GM19452 (cell line): Measurements from ENCODE around the gene RAPSN.
A peak's percentile ranks its signal among the peaks of the same experiment; 100 is the strongest.

ENCODE experiments used
- ATAC-seq: cut with Tn5 transposase; IDR thresholded peaks from one replicate; pipeline ENCODE4 v1.9.1; 2021; ENCODE audit not compliant: unreplicated experiment

RAPSN gene

DNA sequence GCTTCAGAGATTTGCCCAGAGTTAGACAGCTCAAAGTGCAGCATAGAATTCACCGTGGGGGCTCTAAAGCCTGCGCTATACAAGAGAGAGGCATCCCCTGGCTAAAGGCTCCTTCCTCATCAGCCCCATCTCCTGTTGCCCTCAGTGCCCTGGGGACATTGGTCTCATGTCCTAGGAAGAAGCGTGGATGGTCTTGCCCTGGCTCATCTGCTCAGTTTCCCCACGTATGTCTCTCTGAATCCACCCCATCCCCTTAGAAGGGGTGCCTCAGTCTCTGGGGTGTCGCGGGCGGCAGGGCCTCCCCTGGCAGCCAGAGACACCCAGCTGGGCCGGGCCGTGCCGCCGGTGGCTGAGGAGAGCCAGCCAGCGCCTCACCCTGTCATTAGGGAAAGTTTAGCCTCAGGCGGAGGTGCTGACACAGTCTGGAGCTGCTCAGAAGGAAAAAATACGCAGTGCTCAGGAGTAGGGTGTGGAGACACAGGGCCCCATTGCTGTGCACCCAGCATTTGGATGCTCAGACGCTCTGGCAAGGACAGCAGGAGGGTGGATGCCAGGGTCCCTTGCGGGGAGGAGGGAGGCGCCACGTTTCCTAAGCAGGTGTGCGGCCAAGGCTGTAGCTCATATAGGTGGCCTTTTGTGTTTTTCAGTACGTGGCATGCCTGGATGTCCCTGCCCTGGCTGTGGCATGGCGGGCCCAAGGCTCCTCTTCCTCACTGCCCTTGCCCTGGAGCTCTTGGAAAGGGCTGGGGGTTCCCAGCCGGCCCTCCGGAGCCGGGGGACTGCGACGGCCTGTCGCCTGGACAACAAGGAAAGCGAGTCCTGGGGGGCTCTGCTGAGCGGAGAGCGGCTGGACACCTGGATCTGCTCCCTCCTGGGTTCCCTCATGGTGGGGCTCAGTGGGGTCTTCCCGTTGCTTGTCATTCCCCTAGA, 39.2 kb downstream of the RAPSN start:
- ATAC-seq, result no peak

DNA sequence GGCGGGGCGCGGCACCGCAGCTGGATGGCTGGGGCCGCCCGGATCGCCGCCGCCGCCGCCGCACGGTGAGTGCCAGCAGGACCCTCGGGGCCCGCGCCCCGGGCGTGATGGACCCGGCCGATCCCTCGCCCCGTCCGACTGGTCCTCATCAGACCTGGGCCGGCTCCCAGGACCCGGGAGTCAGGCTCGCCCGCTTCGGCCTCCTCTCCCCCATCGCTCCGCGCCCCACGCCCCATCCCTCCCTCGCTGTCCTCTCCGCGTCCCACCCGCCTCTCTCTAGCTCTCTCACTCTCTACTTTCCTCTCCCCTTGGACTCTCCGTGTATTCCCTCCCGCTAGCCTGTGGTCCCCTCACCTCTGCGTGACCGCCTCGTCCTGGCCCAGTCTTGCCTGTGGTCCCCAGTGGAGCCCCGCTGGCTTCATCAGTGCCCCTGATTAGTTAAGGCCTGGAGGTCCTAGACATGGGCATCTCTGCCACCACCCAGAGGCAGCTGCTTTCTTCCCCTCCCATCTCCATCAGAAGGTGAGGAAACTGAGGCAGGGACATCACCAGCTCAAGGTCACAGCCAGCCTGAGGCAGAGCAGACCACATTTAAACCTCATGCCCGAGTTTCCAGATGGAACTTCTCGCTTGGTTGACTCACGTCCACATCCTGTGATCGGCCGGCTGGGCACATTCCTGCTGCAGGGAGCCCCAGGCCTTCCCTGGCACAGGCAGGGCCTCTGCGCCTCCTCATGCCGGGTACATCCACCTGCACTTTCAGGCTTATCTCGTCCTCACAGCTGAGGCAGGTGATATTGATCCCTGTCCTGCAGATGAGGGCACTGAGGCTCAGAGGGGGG, 40.1 kb downstream of the RAPSN start:
- no peak for ATAC-seq

DNA sequence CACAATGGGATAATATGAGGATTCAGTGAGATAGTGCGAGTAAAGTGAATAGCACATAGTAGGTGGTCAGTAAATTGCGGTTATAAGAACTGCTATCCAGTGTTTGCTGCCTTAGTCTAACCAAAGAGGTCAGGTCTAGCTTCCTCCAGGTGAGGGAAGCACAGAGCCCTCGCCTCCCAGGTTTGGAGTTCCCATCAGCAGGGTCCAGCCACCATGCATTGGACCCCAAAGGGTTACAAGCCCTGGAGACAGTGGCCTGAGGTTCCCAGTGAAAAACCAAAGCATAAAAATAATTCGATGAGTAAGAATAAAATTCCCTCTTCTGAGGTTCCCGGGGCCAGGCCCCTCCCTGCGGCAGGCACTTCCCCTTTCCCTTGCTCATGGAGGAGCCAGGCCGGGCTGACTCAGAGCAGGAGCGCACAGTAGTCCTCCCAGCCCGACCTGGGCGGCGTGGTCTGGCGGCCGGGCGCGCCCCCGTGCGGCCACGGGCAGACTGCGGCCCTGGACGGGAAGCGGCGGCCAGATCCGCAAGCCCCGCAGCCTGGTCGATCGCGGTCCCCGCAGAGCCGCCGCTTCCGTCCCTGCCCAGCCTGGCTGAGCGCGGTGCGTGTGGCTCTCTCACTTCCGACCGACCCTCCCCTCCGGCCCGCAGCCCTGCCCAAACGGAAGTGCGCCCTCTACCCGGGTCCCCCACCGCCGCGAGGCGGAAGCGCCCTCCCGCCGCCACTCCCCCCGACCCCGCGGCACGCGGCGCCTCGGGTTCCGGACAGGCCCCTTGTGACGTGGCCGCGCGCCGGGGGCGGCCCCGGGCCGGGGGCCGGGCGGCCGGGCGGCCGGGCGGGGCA, 41.0 kb downstream of the RAPSN start, which contains the start of gene SLC39A13:
TSS of gene SLC39A13 (plus strand) at position 845 of the 845 bp plus-strand sequence. CDS start 1,505 bp downstream, outside the sequence.
- ATAC-seq, result peak; percentile 84

DNA sequence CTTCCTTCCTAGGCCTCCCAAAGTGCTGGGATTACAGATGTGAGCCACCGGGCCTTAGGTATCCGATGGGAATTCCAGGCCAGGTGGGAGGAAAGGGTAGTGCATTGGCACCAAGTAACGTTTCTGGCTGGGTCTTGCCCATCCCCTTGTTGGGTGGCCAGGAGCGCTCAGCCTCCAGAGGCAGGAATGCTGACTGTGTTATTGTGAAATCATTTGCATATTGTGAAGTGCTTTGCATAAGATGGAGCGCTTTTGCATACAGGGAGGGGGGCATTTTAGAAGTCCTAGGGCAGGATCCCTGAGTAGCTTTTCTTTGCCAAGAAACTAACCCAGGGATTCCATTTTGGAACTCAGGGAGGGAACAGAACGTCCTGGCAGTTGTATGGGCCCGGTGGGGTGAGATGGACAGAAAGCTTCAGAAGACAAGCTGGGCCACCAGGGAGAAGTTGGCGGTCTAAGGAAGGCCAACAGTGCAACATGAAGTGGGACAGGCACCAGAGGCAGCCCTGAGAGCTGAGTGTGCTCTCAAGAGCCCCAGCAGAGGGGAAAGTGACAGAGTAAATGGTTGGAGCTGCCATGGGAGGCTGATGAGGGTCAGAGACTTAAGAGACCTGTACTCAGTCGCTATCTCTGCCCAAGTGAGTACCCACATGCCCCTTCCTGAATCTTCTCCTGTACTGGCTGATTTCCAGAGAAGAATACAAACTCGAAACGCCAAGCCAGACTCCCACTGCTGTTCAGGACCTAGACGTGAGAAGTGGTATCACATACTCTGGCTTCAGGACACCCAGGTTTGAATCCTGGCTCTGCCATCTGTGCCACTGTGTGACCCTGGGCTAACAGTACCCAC, 41.8 kb downstream of the RAPSN start:
- ATAC-seq, result no peak

DNA sequence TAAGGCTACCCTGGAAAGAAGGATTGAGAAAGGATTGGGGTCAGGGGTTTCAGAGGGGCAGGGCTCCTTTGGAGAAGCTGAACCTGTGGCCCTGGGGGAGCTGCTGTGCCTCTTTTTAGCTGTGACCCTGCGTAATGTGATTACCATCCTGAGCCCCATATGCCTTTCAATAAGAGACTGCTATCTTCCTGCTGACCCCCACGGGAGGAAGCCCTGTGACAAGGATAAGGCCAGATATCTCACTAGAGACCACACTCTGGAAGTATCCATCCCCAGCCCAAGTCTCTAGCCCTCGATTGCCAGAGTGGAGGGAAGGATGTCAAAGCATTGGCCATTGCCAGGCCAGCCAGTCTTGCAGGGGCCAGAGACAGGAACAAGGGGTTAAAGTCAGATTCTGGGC, 45.4 kb downstream of the RAPSN start:
- ATAC-seq, result no peak

DNA sequence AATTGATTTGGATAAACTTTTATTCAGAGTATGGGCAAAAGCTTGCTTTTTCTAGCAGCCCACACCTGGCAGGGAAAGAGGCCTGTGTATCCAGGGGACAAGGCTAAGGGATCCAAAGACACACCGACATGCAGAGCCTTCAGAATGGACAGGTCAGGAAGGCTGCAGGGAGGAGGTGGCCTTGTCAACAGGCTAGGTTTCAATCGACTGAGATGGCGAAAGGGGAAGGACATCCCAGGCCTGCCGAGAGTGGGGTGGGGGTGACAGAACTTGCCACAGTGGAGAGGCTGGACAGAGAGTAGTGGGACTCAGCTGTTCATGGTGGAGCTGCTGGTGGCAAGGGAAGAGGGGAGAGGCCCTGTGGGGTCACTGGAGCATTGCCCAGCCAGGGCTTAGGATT, 45.8 kb downstream of the RAPSN start:
- no peak for ATAC-seq

DNA sequence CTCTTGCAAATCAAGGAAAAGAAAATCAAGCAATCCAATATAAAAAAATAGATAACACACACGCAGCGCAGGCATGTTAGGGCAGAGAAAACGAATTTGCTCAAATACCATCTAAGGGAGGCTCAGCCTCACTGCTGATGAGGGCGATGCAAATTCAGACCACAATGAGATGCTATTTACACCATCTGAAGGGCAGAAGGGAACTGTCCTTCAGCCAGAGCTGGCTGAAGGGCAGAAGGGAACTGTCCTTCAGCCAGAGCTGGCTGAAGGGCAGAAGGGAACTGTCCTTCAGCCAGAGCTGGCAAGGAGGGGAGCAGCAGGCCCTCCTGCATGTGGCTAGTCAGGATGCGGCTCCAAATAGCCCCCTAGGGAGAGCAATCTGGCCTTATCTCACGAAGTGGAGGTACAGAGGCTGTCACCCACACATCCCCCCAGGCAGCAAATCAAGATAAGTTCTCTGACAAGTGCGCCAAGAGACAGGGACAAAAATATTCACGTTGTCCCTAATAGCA, 48.1 kb downstream of the RAPSN start:
- ATAC-seq, result peak; percentile 79

DNA sequence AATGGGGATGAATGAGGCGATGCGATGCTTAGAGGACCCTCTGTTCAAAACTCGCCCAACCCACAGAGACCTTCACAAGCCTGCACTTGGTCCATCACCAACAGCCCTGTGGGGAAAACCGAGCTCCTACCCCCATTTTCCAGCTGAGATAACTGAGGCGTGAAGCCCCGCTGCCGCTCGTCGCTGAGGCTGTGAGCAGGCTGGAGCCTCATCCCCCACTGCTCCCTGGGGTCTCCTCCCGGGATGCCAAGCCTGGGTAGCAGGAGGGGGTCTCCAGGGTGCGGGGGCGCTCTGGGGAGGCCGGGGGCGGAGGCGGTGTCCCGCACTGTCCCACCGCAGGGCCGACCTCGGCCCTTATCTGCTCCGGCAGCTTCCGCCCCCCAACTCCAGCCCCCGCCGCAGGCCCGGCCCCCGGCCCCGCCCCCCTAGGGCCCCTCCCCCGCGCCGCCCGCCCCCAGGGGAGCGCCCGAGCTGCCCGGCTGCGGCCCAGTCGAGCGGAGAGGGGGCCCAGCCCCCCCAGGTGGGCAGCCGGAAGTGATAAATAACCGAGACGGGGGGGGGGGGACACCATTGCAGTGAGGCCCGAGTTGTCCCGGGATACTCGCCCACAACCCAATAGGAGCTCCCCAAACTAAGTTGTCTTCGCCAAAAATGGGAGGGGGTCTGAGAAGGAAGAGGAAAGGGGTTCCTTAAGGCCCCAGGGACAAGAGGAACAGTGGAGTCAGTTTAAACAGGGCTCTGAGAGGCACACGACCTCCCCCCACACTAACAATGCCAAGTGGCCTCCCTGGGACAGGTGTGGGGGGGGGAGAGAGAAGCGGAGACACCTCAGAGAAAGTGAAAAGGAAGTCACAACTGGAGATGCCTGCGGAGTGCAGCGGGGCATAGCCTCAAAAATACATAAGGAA, 48.8 kb downstream of the RAPSN start:
- peak; percentile 55 for ATAC-seq

DNA sequence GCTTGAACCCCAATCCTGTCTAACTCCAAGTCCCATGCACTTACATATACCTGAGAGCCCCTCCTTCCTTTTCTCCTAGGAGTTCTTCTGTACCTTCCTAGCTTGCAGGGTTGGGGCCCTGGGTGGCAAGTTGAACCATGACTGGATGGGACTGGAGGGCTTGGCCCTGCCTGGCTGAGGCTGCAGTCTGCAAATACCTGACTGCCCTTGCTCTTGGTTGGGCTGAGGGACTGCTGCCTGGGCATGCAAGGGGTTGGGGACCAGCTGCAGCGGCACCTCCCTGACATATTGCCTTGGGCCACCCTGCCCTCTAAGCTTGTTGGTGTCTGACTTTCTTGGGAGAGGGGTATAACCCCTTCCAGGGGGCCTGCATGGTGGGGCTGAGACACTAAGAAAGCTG, 50.4 kb downstream of the RAPSN start:
- ATAC-seq, result no peak

DNA sequence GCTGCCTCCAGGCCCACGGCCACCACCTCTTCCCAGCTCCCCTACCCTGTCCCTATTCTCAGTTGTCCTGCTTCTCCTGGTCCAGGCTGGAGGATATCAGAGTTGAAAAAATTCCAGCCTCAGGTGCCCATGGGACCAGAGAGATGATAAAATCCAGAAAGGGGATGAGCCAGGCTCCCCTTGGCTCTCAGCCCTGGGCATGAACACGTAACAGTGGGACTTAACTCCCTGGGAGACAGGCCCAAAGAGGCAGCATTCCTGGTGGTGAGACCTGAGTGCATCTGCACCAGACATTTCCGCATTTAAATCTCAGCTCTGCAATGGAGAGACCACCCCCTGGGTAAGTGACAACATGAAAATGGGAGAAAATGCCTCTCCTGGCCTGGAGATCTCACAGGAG, 50.9 kb downstream of the RAPSN start:
- ATAC-seq, result no peak

DNA sequence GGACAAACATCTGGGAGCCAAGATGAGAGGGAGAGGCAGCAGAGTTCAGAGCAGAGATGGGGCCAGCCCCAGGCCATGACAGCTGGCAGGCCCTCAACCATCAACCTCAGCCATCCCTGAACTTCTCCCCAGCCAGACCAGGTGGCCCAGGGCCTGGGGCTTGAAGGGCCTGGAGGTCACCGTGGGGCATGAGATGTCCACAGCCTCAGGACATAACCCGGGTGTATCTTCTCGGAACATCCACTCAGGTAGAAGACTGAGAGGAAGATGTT, 53.0 kb downstream of the RAPSN start:
- ATAC-seq, result no peak

DNA sequence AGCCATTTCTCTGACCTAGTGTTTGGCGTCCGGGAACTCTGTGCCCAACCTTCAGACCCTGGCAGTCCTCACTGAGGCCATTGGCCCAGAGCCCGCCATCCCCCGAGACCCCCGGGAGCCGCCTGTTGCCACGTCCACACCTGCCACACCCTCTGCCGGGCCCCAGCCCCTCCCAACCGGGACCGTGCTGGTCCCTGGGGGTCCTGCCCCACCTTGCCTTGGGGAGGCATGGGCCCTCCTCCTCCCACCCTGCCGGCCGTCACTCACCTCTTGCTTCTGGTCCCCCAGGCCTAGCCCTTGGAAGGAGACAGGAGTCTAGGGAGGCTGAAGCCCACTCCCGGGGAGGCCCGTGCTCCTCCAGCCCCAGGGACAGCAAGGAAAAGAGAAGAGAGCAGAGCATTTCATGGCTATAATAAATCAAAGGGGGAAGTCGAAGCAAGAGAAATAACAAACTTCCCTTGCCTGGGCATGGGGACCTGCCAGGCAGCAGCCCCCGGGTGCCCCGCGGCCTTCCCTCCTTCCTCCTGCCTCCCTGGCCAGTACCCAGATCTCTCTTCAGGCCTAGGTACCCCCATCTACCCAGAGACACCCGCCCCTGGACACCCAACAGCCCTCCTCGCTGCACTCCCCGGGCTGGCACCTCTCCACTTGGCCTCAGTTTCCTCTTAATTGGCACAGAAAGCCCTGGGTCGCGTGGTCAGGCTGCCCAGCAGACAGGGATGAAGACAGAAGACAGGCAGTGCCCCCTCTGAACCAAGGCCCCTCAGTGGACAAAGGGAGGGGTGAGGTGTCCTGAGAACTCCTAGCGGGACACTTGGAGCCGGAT, 53.5 kb downstream of the RAPSN start:
- no peak for ATAC-seq

DNA sequence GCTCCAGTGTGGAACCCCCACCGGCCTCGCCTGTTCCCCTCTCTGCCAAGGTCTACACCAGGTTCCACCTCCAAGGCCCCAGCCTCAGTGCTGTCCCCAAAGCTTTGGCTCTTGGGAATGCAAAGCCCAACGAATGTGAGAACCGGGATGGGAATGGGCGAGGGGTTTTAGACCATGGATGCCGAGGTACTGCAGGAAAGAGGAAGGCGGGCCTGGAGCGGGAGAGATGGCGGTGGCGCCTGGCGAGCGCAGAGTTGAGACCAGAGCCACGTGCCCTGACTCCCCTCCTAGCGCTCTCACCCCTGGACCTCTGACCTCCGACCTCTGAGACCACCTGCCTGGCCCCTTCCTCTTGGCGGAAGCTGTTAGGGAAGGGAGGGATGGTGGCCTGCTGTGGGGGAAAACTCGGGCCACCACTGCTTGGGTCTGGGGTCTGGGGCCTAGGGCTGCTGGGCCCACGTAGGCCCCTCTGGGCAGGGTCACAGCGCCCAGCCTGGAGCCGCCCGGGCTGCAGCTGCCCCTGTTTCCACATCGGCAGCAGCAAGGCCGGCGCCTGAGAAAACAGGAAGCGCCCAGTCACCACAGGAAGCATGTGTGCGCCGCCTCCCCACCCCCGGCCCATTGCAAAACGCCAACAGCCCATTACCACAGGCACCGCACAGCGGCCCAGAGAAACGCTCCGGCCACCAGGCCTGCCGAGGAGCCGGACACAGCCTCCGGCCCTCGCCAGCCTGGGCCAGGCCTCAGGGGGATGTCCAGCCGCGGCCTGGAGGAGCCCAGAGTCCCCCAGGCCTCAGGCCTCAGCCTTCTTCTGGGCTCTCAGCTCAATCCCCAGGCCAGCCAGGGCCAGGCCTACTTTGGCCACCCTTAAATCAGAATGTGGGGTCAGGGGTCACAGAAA, 54.4 kb downstream of the RAPSN start:
- peak; percentile 55 for ATAC-seq

DNA sequence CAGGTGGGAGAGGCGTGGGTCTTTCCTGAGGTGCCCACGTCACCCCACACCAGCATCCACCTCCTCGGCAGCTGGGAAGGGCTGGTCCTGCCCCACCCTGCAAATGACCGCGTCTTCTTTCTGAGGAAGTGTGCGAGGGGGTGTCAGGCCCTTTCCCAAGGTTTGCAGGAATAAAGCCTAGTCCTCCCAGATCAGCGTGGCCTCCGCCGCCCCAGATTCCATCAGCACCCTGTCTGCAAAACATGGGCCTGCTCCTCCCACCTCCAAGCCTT, 55.0 kb downstream of the RAPSN start:
- ATAC-seq, result no peak

DNA sequence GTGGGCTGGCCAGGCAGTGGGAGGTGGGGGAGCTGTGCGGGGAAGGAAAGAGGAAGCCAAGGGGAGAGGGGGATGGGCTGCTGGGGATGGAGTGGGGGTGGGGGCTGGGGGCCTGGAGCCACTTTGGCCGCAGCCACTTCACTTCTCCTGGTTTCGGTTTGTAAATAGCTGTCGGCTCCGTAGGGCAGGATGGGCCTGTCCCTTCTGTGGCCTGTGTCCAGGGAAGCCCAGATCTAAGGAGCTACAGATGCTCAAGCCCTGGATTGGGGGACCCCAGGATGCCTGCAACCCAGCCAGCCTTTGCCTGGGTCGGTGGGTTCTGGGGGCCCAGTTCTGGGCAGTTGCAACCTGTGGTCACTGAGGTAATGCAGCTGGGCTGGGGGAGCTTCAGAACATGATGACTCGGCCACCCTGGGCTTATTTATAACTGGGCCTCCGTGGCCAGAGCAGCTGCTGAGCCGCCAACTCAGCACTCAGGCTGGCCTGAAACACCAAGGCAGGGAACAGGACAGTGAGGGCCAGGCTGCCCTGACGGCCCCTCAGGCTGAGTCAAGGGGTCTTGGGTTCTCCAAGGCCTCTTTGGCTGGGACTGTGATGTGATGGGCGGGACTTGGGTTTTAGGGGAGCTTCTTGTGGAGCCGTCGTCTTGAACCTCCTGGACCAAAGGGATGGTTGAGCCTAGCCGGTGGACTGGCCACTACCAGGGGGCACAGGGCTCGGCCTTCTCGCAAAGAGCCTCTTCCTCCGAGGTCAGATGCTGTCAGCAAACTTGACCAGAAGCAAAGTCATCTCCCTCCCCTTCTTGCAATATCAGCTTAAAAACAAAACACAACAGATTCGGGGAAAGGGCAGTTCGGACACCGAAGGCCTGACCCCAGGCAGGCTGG, 55.5 kb downstream of the RAPSN start:
- ATAC-seq, result no peak

DNA sequence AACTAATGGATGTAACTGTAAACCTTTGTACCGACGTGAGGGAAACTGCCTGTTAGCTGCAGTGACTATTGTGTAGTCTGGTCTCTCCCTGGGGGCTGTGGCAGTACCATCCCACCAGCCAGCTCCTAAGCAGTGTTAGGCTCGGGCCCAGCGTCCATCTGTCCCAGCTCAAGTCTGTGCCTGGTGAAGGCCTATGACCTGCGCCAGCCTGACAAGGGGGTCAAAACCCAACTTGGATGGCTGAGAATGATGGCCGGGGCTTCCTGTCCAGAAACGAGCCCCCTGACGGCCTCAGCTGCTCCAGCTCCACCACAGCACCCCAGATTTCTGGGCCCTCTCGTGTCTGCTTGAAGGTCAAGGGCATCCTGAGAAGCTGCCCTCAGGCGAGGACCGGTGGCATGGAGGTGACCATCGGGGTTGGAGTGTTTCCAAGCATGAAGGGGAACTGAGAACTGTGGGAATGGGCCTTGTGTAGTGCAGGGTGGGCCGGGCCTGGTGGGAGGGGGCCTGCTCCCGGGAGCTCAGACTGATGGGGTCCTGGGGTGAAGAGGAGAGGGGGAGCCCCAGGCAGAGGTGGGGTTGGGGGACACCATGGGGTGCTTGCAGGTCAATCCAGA, 56.3 kb downstream of the RAPSN start:
- no peak for ATAC-seq
